IPS-15b (cell line): Measurements from ENCODE around the gene NRG3.
"Not testable (repeated sequence)": the region's sequence is repeated elsewhere in the genome, so short reads cannot be mapped to it uniquely, and the experiment has no call there.

Source experiments
- H3K27me3 ChIP-seq: one replicate; pipeline ENCODE4 v1.6.1; 2013; ENCODE audit warnings: low read length; ENCODE audit not compliant: control insufficient read depth, insufficient read depth
- H3K36me3 ChIP-seq: one replicate; pipeline ENCODE4 v1.6.1; 2013; ENCODE audit warnings: low read length; ENCODE audit not compliant: control insufficient read depth, insufficient read depth
- H3K4me1 ChIP-seq: one replicate; pipeline ENCODE4 v1.6.1; 2013; ENCODE audit warnings: mild to moderate bottlenecking, low read length; ENCODE audit not compliant: control insufficient read depth, insufficient read depth
- H3K4me3 ChIP-seq: one replicate; pipeline ENCODE4 v1.5.1; 2013; ENCODE audit warnings: low read depth, low read length
- H3K9ac ChIP-seq: one replicate; pipeline ENCODE4 v1.6.1; 2013; ENCODE audit warnings: low read depth, mild to moderate bottlenecking, low read length
- H3K9me3 ChIP-seq: one replicate; pipeline ENCODE4 v1.6.1; 2013; ENCODE audit warnings: mild to moderate bottlenecking, low read length; ENCODE audit not compliant: control insufficient read depth, insufficient read depth

NRG3 gene

DNA sequence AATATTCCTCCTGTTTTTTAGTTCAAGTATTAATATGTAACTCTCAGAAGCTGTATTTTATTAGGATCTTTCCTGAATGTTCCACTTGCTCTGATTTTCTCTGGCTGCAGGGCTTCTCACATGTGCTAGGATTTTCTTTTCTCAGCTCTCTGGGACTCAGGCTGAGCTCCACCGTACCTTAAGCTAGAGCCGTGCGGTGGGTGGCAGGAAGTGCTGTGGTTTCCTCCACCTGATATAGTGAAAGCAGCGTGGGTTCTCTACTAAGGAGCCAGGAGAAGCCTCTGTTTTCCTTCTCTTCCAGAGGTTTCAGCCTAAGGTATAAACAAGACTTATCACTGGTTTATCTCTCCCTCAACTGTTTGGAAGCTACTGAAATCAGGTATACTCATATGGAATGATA is 433.6 kb downstream of the NRG3 start:
- Histone ChIP-seq H3K9me3 (no peaks in the 10 kb centered on the region), H3K36me3 (no peaks in the 10 kb centered on the region), H3K4me1 (no peaks in the 10 kb centered on the region), H3K4me3 (no peak overlapping the region), H3K27me3 (no peaks in the 10 kb centered on the region), H3K9ac (no peak overlapping the region)

DNA sequence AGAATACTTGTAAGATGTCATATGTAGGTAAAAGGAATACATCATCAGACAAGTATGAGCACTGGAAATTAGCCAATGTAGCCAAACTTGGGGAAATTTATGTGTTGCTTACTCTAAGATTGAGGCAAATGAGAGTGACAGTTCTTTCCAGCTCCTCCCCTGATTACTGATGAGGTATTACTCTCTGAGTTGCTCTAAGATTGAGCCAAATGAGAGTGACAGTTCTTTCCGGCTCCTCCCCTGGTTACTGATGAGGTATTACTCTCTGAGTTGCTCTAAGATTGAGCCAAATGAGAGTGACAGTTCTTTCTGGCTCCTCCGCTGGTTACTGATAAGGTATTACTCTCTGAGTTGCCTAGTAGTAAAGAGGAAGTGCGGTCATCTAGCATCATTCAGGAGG is 435.8 kb downstream of the NRG3 start:
- no peak overlapping the region for H3K4me3 ChIP-seq
- no peak overlapping the region for H3K9ac ChIP-seq
- H3K36me3 ChIP-seq, result no peaks in the 10 kb centered on the region
- H3K9me3 ChIP-seq, result no peaks in the 10 kb centered on the region
- no peaks in the 10 kb centered on the region for H3K4me1 ChIP-seq
- H3K27me3 ChIP-seq, result no peaks in the 10 kb centered on the region

DNA sequence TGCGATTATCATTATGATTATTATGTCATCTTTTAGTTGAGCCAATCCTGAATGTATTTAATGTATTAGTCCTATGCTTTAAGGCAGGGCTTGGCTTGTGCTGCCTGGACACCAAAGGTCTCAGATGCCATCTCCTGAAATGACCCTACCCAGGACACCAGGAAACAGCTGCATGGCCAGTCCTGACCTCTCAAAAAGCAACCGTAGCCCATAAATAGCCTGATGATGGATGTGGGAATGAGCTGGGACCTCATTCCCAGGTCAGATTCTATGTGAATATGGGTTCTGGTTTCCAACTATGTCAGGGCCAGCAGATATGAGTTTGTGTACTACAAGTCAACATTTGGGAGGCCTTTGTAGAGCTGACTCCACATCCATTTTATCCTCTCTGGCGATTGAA is 438.4 kb downstream of the NRG3 start:
- Histone ChIP-seq H3K4me1 (no peaks in the 10 kb centered on the region), H3K9ac (no peak overlapping the region), H3K9me3 (no peaks in the 10 kb centered on the region), H3K27me3 (no peaks in the 10 kb centered on the region), H3K36me3 (no peaks in the 10 kb centered on the region), H3K4me3 (no peak overlapping the region)

DNA sequence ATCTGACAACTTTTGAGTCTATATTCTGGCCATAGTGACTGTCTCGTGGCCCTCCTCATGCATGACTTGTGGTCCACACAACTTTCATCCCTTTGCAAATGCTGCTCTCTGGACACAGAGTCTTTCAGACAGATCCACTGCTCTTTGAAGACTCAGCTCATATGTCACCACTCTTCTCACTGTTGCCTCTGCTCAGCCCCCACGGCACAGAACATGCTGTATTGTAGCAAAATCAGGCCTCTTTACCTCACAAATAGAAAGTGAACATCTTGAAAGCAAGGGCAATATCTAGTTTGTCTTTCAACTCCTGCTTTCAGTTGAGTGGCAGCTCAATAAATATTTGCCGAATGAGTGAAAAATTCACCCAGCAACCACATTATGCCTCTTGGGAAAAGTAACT is 443.5 kb downstream of the NRG3 start:
- Histone ChIP-seq H3K4me3 (no peak overlapping the region), H3K9me3 (no peaks in the 10 kb centered on the region), H3K27me3 (no peaks in the 10 kb centered on the region), H3K9ac (no peak overlapping the region), H3K36me3 (no peaks in the 10 kb centered on the region), H3K4me1 (no peaks in the 10 kb centered on the region)

DNA sequence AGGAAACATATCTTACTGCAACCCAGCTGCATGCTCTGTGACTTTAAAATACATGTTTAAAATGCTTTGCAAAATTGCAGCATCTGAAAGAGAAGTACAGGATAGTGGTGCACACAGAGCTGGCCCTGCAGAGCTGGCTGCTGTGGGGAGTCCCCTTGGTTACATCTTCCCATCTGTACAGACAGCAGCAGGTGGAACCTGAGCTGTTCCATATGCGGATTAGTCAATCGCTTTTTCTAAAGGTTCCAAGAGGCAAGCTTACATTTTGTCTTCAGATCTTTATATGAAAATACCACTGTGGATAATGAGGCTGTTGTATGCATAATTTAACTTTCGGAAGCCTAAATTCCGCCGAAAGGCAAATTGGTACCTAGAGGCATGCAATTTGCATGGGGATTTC is 444.1 kb downstream of the NRG3 start:
- Histone ChIP-seq H3K9ac (no peak overlapping the region), H3K36me3 (no peaks in the 10 kb centered on the region), H3K4me3 (no peak overlapping the region), H3K9me3 (no peaks in the 10 kb centered on the region), H3K27me3 (no peaks in the 10 kb centered on the region), H3K4me1 (no peaks in the 10 kb centered on the region)

DNA sequence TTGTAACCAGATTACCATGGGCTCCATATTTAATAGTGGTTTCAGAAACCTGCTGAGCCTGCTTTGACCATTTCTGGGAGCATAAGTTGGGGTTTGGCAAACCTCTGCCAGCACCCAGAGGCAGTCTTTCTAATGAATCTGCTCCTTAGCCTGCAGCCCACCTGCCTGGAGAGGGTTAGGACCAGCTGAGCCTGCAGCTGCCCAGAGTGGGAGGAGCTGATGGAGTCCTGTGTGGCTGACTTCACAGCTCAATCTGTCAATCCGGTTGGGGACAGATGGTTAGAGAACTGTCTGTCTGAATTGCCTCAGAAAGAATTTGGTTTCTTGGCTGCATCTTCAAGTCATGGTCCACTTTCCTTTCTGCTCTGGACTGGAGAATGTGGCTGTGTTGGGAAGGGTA is 444.6 kb downstream of the NRG3 start:
- no peaks in the 10 kb centered on the region for H3K27me3 ChIP-seq
- H3K4me1 ChIP-seq, result no peaks in the 10 kb centered on the region
- no peaks in the 10 kb centered on the region for H3K9me3 ChIP-seq
- H3K36me3 ChIP-seq, result no peaks in the 10 kb centered on the region
- no peak overlapping the region for H3K9ac ChIP-seq
- no peak overlapping the region for H3K4me3 ChIP-seq

DNA sequence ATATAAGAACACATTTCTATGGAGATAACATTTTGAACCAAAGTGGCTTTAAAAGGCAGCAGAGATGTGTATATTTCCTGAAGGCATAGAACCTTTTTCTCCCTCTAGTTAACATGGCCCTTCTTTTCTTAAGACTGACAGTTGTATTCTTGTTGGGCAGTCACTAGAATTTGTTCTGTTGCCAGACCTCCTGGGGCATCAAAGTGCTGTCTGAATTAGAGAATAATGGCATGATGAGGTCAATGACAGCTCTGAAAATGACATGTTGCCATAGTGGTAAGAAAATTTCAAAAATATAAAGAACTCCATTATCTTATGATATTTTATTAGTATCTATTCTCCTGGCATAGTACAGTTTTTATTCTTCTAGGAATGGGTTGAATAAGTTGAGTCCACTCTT is 446.7 kb downstream of the NRG3 start:
- Histone ChIP-seq H3K4me1 (no peaks in the 10 kb centered on the region), H3K9ac (no peak overlapping the region)

DNA sequence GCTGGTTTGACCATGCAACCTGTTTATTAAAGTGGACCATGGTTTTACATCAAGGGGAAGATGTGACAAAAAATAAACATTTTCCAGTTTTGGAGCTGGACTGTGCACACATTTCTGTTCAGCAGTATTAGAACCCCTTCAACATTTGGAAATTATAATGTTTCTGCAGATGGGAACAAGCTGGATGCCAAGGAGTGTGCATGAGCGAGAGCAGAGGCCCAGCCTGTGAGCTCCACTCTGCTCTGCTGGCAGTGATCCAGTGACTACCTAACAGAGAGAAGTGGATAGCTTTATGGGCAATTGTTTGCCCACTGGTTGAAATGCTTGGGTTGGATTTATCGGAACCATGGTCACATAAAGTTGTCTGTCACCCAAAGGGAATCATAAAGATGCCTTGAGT is 456.7 kb downstream of the NRG3 start:
- H3K9ac ChIP-seq, result no peak overlapping the region
- no peaks in the 10 kb centered on the region for H3K27me3 ChIP-seq
- no peaks in the 10 kb centered on the region for H3K36me3 ChIP-seq
- H3K4me1 ChIP-seq, result no peaks in the 10 kb centered on the region
- no peak overlapping the region for H3K4me3 ChIP-seq
- H3K9me3 ChIP-seq, result no peaks in the 10 kb centered on the region

More for the DNA sequence above, 446.7 kb downstream of the NRG3 start:
- H3K9me3 ChIP-seq, result no peaks in the 10 kb centered on the region
- no peak overlapping the region for H3K4me3 ChIP-seq
- no peaks in the 10 kb centered on the region for H3K27me3 ChIP-seq
- no peaks in the 10 kb centered on the region for H3K36me3 ChIP-seq

DNA sequence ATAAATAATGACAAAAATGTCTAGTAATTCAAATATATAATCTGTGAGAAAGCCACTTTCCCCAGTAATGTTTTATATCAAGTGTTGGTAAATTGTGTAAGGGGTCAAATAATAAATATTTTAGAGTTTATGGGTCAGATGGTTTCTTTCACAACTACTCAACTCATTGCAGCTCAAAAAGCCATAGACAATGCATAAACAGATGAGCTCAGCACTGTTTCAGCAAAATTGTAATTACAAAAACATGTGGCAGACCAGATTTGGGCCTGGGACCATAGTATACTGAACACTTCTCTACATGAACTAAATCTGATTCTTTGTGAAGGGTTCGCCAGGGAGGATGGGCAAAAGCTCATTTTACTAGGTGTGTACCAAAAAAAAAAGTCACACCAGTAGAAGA is 460.8 kb downstream of the NRG3 start:
- H3K4me1 ChIP-seq, result no peaks in the 10 kb centered on the region
- no peaks in the 10 kb centered on the region for H3K36me3 ChIP-seq
- no peaks in the 10 kb centered on the region for H3K9me3 ChIP-seq
- H3K4me3 ChIP-seq, result no peak overlapping the region
- H3K9ac ChIP-seq, result no peak overlapping the region
- no peaks in the 10 kb centered on the region for H3K27me3 ChIP-seq

DNA sequence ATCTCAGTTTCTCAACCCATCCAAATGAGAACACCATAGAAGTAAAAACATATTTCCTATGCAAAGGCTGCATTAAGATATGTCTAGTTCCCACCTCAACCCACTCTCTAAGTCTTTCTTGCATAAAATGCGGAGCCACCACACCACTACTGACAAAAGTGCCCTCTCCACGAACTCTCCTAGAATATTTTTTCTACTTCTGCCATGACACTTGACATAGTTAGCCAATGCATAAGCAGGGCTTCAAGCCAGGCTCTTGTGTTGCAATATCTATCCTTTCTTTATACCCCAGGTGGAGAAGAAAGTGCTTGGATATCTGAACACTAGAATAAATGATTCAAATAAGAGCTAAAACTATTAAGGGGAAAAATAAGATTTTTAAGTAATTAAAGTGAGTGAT is 465.2 kb downstream of the NRG3 start:
- H3K9me3 ChIP-seq, result no peaks in the 10 kb centered on the region
- H3K36me3 ChIP-seq, result no peaks in the 10 kb centered on the region
- H3K27me3 ChIP-seq, result no peaks in the 10 kb centered on the region
- H3K4me1 ChIP-seq, result no peaks in the 10 kb centered on the region
- no peak overlapping the region for H3K9ac ChIP-seq
- no peak overlapping the region for H3K4me3 ChIP-seq

DNA sequence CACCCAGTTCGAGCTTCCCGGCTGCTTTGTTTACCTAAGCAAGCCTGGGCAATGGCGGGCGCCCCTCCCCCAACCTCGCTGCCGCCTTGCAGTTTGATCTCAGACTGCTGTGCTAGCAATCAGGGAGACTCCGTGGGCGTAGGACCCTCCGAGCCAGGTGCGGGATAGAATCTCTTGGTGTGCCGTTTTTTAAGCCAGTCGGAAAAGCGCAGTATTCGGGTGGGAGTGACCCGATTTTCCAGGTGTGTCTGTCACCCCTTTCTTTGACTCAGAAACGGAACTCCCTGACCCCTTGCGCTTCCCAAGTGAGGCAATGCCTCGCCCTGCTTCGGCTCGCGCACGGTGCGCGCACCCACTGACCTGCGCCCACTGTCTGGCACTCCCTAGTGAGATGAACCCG is 474.6 kb downstream of the NRG3 start:
- not testable (repeated sequence) for H3K4me1 ChIP-seq, H3K27me3 ChIP-seq, H3K36me3 ChIP-seq, H3K9me3 ChIP-seq
- peak overlapping the region; percentile 40 for H3K9ac ChIP-seq
- peak overlapping the region; percentile 3 for H3K4me3 ChIP-seq

DNA sequence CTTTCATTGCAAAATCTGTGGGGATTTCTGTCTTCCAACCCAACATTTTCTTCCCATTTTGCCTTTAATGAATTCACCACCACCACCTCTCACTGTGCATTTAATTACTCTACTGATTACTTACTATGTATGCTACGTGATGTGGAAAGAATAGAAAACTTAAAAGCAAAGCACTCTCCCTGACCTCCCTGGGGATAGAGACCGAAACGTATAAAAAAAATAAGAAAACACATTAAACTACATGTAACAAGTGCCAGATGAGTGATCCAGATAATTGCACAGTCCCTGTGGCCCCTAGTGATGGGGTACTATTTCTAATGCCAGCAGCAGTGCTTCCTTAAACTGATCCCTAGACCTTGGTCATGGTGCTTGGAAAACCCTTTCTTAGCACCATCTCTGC is 478.4 kb downstream of the NRG3 start:
- H3K27me3 ChIP-seq, result no peaks in the 10 kb centered on the region
- no peak overlapping the region for H3K9ac ChIP-seq
- no peak overlapping the region for H3K4me3 ChIP-seq
- H3K4me1 ChIP-seq, result no peaks in the 10 kb centered on the region
- no peaks in the 10 kb centered on the region for H3K9me3 ChIP-seq
- no peaks in the 10 kb centered on the region for H3K36me3 ChIP-seq
